HG02938 (cell line): ENCODE measurements around the gene ZNF621.

ENCODE experiments used
- ATAC-seq: cut with Tn5 transposase; IDR thresholded peaks from one replicate; pipeline ENCODE4 v1.9.1; 2021; ENCODE audit warnings: mild to moderate bottlenecking, moderate library complexity; ENCODE audit not compliant: unreplicated experiment

Gene ZNF621

GRCh38 chr3:40524568-40525285, at the start of gene ZNF621:
TSS of gene ZNF621 (plus strand) at chr3:40524960. CDS start at chr3:40525841, 881 bp downstream.
- peak; percentile 90 for ATAC-seq

GRCh38 chr3:40476478-40477470, 48.0 kb upstream of the ZNF621 start, which contains the start of gene ZNF619:
TSS of gene ZNF619 (plus strand) at chr3:40477122. CDS start at chr3:40477980, 858 bp downstream.
- ATAC-seq: peak; percentile 69

- ATAC-seq: no peak
Measured at GRCh38 chr3:40477666-40478065, 47.1 kb upstream of the ZNF621 start.

DNA sequence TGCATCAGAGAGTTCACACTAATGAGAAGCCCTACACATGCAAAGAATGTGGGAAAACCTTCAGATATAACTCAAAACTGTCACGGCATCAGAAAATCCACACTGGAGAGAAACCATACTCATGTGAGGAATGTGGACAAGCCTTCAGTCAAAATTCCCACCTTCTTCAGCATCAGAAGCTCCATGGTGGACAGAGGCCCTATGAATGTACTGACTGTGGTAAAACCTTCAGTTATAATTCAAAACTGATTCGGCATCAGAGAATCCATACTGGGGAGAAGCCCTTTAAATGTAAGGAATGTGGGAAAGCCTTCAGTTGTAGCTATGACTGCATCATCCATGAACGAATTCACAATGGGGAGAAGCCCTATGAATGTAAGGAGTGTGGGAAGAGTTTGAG, 37.6 kb upstream of the ZNF621 start:
- no peak for ATAC-seq

- ATAC-seq: no peak
Measured at GRCh38 chr3:40490916-40491315, 33.8 kb upstream of the ZNF621 start.

DNA sequence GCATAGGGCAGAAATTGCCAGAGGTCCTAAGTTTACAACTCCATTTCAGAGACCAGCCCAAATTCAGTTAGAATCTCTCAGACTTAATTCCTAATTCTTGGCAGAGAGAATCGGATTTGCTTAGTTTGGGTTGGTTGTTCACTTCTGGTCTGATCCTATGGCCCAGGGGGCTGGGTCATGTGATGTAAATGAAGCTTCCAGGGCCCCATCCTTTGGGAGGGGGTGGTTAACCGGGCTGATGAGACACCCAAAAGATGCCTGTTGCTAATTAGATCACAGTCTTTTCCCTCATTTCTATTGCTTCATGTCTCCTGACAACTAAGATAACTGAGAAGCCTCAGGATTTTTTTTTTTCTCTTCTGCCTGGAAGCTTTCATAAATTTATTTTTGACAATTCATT, 30.1 kb upstream of the ZNF621 start:
- no peak for ATAC-seq

GRCh38 chr3:40497288-40497687, 27.5 kb upstream of the ZNF621 start:
- no peak for ATAC-seq

DNA sequence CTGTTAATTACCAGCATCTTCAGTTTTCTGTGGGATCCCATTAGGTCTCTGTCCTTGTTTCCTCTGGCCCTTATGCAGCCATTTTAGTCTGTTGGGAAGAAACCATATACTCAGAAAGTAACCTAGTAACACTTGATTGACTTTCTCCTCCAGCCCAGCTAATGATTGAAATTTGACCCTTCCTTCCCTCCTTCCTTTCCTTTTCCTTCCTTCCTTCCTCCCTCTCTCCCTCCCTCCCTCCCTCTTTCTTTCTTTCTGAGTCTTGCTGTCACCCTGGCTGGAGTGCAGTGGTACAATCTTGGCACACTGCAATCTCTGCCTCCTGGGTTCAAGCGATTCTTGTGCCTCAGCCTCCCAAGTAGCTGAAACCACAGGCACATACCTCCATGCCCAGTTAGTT, 24.8 kb upstream of the ZNF621 start:
- no peak for ATAC-seq

GRCh38 chr3:40502034-40502433, 22.7 kb upstream of the ZNF621 start:
- no peak for ATAC-seq

DNA sequence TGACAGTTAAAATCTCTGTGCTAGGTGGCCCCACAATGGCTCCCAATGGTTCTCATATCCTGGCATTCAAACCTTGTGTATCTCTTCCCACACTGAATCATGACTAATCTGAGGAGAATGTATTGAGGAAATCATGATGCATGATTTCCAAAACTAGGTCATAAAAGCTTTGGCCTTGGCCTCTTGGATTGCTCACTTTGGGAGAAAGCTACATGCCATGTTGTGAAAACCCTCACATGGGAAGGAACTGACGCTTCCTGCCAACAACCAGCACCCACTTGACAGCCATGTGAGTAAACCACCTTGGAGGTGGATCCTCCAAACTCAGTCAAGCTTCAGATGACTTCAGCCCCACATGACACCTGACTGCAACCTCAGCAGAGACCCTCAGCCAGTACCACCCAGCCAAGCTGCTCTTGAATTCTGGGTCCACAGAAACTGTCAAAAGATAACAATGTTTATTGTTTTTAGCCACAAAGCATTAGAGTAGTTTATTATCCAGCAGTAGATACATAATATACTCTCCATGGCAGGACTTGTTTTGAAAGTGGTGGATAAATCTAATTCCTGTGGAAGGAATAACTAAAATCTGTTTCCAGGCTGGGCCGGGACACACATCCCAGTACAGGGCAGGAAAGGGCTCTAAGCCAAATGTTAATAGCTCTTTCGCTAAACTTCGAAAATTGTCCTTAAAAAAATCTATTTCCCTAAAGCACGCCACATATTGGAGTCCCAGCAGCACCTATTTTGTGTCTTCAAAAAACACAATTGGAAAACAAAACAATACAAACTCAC, 19.9 kb upstream of the ZNF621 start:
- no peak for ATAC-seq

DNA sequence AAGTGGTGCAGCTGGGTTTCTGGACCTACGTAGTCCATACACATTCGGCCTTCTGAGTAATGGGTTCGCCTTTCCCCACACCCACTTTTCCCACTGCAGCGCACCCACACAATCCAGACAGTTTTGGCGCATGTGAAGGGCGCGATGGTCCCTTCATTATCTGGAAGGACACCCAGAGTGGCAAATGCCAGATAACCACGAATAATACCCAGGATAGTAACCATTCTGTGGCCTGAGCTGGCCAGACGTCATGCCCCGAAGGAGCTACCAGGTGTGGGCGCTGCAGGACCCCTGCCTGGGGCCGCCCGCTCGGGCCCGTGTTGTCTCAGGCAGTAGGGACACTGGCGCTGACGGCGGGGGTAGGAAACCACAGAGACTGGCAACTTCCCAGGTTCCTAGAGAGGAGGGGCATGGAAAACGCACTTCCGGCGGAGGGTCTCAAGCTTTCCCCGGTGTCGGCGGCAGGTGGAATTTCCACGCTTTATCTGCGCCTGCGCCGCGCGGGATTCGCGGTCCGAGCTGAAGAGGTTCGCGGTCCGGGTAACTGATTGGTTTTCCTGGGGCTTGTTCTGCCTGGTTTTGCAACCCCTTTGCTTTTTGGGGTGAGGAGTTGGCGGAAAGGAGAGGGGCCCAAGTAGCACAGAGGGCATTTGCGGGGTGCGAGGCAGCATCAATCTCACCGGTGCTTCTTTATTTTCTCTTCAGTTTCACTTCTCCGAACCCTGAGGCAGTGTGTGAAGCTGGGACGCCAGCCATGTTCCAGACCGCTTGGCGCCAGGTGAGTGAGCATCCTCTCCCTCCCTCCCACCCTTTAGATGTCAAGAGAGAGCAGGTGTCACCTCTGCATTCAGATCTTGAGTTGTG, 18.9 kb upstream of the ZNF621 start, which contains the start of gene ZNF620:
TSS of gene ZNF620 (plus strand) at position 441 of the 864 bp plus-strand sequence. CDS start at position 755, 314 bp downstream.
- ATAC-seq: peak; percentile 64

DNA sequence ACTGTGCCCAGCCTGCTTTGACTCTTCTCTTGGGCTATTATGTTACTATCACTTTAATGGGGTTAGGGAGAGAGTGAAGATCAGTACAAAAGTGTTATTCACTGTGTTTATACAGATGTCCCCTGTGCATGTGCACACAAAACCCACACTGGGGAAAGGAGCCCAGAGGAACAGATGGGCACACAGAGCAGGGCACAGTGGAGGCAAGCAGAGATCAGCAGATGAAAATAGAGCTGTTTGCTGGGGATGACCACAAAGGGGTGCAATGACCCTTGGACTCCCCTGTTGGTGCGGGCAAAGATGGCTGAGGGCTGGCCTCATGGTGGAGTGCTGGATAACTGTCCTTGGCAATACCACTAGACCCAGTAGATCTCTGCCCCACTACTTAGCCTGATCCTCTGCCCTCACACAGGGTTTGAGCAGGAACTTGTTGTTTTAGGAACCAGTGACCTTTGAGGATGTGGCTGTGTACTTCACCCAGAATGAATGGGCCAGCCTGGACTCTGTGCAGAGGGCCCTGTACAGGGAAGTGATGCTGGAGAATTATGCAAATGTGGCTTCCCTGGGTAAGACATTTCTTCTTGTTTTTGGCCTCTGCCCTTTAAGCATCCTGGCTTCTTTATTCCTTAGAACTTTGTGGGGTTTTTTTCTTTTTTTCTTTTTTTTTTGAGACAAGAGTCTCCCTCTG, 13.6 kb upstream of the ZNF621 start:
- ATAC-seq: no peak

DNA sequence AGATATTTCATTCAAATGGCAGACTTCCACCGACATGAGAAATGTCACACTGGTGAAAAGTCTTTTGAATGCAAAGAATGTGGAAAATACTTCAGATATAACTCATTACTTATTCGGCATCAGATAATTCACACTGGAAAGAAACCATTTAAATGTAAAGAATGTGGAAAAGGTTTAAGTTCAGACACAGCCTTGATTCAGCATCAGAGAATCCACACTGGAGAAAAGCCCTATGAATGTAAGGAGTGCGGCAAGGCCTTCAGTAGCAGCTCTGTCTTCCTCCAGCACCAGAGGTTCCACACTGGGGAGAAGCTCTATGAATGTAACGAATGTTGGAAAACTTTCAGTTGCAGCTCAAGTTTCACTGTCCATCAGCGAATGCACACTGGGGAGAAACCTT, 8.6 kb upstream of the ZNF621 start:
- no peak for ATAC-seq

GRCh38 chr3:40518067-40518466, 6.7 kb upstream of the ZNF621 start:
- ATAC-seq: no peak

GRCh38 chr3:40518848-40519247, 5.9 kb upstream of the ZNF621 start:
- ATAC-seq: no peak

DNA sequence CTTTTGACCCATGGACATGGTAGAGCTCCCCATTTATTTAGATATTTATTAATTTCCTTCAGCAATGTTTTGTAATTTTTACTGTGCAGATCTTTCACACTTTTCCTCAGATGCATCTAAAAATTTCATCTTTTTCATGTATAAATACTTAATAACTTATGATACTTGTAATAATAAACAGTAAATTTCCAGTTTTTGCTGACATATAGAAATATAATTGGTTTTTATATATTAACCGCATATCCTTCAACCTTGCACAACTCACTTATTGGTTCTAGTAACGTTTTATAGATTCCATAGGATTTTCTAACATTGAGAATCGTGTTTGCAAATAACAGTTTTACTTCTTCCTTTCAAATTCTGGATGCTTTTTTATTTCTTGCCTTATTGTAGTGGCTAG, 3.5 kb upstream of the ZNF621 start:
- ATAC-seq: no peak

DNA sequence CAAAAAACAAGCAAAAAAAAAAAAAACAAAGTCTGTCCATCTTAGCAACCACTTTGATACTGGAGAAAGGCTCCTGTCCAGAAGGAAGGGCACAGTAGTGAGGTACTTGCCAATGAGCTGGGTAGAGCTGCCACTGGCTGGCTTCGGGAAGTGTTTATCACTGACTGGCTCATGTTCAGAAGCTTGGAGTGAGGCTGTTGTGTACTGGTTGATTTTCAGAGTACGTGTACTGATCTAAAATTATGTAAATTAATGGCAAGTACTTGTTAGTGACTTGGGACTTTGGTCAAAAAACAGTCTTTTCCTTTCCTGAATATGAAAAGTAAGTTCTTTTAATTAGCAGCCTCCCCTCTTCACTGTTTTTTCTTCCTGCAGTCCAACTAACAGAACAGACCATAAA, 979 bp upstream of the ZNF621 start:
- no peak for ATAC-seq

DNA sequence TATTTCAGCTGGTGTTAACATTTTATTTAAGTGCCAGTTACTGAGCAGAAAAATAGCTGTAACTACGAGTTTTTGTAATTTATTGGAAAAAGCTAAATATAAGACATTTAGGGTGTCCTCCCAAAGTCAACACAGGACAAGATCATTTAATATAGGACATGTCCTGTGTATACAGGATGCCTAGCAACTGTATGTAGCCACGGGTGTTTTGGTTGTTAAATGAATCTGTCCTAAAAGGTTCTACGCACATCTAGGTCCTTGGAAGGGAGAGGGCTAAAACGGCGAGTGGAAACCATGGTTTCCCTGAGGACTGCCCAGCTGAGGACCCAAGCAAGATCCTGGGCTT, 565 bp upstream of the ZNF621 start:
- ATAC-seq: no peak

DNA sequence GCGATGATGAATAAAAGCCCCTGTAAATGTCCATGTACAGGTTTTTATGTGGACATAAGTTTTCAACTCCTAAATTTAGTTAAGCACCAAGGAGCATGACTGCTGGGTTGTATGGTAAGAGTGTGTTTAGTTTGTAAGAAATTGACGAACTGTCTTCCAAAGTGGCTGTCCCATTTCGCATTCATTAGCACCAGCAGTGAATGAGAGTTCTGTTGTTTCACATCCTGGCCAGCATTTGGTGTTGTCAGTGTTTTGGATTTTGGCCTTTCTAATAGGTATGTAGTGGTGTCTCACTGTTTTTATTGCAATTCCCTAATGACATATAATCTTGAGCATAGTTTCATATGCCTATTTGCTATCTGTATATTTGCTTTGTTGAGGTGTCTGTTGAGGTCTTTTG, 3.7 kb downstream of the ZNF621 start:
- no peak for ATAC-seq
